GM10266 (cell line): ENCODE results near the gene ARHGAP15.
A peak's percentile ranks its signal among the peaks of the same experiment; 100 is the strongest.

Source experiments
- DNase-seq: peaks from one replicate; pipeline ENCODE4 v3.0.0; 2012; ENCODE audit errors: extremely low spot score
- TF ChIP-seq, protein P1 (sequence below): IDR thresholded peaks from 2 replicates; pipeline ENCODE4 v1.5.1; 2012; ENCODE audit warnings: mild to moderate bottlenecking, low read depth; ENCODE audit not compliant: control insufficient read depth, insufficient read depth; ENCODE audit errors: missing control alignments

The ARHGAP15 gene

DNA sequence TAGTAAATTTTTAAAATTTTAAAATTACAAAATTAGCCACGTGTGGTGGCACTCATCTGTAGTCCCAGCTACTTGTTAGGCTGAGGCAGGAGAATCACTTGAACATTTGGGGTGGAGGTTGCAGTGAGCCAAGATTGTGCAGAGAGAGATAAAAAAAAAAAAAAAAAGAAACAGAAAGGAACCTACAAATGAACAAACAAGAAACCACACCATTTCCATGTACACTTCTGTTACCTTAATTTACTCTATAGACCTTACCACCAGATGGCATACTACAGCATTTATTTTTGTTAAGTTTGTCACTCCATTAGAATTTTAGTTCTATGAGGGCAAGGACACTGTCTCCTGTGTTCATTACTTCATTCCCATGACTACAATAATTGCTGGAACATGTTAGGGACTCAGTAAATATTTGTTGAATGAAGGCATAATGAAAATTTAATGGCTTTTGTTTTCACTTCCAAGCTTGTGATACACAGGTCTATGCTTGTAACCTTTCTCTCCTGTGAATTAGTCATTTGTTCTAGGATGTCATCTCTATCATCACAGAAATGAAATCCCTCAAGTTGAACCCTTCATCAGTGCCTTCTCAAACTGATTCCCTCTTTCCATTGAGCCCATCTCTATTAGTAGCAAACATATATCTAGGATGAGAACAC is 76.0 kb downstream of the ARHGAP15 start:
- TF ChIP-seq, protein P1, sequence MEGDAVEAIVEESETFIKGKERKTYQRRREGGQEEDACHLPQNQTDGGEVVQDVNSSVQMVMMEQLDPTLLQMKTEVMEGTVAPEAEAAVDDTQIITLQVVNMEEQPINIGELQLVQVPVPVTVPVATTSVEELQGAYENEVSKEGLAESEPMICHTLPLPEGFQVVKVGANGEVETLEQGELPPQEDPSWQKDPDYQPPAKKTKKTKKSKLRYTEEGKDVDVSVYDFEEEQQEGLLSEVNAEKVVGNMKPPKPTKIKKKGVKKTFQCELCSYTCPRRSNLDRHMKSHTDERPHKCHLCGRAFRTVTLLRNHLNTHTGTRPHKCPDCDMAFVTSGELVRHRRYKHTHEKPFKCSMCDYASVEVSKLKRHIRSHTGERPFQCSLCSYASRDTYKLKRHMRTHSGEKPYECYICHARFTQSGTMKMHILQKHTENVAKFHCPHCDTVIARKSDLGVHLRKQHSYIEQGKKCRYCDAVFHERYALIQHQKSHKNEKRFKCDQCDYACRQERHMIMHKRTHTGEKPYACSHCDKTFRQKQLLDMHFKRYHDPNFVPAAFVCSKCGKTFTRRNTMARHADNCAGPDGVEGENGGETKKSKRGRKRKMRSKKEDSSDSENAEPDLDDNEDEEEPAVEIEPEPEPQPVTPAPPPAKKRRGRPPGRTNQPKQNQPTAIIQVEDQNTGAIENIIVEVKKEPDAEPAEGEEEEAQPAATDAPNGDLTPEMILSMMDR, result no peak
- DNase-seq, result peak; percentile 5

DNA sequence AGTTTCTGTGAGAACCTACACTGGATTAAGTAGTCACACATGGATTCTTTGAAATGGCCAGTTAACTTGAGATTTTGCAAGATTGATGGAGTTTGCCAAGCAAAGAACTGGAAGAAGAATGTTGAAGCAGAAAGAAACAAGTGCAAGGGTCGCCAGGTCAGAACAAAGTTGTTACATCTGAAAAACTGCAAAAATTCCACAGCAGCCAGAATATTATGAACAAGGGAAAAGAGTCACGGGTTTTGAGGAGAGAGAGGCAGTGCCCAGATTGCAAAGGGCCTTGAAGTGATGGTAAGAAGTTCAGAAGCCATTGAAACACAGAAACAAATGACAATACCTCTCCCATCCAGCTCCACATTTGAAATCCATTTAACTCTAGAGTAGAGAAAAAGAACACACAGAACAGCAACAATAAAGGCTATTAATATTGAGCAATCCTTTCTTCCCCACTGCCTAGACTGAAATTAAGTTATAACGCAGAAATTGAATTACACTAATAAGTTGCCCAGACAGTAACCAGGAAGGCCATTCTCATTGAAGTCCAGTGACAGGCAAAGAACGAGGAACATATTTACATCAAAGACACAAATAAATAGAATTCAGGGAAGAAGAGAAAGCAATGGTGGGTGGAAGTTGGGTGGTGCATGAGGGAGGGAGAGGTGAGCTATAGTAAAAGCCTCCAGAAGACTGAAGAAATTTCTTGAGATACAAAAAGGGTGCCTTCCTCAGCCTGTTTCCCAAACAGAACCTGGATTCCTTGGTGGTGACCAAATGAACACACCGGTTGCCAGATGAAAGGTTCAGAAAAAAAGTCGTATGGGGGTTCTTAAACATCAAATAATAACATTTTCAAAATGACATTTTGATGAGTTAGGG is 80.6 kb downstream of the ARHGAP15 start:
- no peak for DNase-seq

DNA sequence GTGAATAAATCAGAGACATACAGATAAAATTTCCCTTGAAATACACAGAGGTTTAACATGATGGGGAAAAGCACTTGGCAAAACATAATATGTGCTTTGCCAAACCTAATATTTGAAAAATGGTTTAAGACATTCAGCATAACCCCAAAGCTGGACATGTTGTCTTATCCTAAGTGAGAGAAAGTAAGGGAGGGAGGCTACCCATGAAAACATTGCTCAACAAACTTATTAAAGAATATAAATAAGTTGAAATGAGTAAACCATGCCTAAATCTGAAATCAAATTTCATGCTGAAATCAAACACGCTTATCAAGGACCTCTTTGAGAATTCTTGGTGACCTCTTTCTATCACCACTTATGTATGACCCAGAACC is 81.2 kb downstream of the ARHGAP15 start:
- DNase-seq, result no peak
- TF ChIP-seq, protein P1, result no peak

More for the DNA sequence above, 80.6 kb downstream of the ARHGAP15 start:
- TF ChIP-seq, protein P1, result no peak

DNA sequence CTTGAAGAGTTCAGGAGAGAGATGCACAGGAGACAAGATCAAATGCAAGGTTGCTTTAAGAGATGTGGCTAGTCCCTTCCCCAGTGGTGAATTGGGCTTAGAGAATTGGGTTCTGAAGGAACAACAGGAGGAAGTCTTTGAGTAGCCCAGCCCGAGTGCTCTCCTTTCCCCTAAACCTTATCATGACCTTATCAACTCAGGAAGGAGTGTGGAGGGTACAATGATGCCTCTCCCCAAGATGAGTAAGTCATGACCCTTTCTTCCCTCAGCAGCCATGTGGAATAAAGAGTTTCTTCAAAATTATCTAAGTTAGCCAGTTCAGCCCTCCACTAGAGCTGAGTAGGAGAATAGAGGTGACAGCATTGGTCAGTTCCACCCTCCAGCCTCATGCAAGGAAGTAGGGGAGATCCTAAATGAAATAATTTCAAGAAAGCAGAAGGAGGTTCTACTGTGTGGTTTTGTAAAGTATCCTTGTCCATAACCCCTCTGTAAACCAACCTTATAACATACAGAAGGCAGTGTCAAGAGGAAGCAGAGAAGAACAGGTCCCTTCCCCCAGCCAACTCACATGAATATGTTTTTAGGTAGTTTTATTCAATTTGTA is 88.4 kb downstream of the ARHGAP15 start:
- DNase-seq, result no peak

DNA sequence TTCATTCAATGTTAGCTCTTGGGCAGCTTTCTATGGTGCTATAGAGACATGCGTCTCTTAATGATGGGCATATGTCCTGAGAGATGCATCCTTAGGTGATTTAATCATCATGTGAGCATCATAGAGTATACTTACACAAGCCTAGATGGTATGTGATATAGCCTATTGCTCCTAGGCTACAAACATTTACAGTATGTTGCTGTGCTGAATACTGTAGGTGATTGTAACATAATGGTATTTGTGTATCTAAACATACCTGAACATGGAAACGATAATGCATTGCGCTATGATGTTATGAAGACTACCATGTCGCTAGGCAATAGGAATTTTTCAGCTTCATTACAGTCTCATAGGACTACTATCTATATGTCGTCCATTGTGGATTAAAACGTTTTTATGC is 89.4 kb downstream of the ARHGAP15 start:
- TF ChIP-seq, protein P1, result no peak
- DNase-seq, result no peak

More for the DNA sequence above, 88.4 kb downstream of the ARHGAP15 start:
- TF ChIP-seq, protein P1, result no peak

DNA sequence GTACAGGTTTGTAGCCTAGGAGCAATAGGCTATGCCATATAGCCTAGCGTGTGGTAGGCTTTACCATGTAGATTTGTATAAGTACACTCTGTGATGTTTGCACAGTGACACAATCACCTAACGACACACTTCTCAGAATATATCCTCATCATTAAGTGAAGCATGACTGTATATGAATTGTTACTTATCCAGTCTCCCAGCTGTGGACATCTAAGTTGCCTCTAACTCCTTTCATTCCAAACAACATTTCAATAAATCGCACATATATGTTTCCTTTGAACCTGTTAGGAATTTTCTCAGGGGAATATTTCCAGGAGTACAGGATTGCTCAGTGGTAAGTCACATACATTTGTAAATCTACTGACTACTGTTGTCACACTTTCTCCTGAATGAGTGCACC is 90.0 kb downstream of the ARHGAP15 start:
- no peak for DNase-seq
- TF ChIP-seq, protein P1, result no peak
